Erythroblast (primary cell): ENCODE measurements around the gene DHDH.

ENCODE experiments used
- DNase-seq, 2 experiments: peaks; one replicate each; lab custom pipeline; 2025; lab: John Stamatoyannopoulos, UW
- GATA1 ChIP-seq: IDR thresholded peaks from 2 replicates; pipeline ENCODE4 v1.6.1; 2011; ENCODE audit warnings: low read depth, mild to moderate bottlenecking, control low read depth, low read length, moderate library complexity
- POLR2A ChIP-seq: IDR thresholded peaks from 2 replicates; pipeline ENCODE4 v1.6.1; 2011; ENCODE audit warnings: mild to moderate bottlenecking, low read length

Gene DHDH

DNA sequence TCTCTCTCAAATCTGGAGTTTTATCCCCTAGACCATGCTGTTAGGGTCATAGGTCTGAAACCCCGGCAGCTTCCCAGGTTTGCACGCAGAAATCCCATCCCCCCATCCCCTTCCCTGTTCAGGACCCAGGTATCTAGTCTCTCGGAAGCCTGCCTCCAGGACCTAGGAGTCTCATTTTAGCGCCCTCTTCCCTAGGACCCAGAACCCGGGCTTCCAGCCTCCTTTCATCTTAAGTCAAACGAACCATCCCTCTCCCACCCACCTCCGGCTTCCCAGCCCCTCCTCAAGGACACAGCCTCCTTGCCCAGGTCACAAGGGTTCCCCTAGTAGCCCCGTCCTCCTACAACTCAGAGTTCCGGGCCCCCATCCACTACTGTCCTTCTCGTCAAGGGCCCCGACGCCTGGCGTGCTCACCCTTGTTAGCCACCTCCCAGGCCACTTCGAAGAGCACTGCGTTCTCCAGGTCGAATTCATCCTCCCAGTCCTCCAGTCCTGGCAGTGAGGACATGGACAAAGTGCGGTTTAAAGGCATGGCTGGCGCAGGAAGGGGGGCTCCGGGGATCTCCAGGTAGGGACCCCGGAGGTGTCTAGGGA lies 59.2 kb downstream of the DHDH start:
- no peak for DNase-seq
- TF ChIP-seq POLR2A (no peak), GATA1 (no peak)

DNA sequence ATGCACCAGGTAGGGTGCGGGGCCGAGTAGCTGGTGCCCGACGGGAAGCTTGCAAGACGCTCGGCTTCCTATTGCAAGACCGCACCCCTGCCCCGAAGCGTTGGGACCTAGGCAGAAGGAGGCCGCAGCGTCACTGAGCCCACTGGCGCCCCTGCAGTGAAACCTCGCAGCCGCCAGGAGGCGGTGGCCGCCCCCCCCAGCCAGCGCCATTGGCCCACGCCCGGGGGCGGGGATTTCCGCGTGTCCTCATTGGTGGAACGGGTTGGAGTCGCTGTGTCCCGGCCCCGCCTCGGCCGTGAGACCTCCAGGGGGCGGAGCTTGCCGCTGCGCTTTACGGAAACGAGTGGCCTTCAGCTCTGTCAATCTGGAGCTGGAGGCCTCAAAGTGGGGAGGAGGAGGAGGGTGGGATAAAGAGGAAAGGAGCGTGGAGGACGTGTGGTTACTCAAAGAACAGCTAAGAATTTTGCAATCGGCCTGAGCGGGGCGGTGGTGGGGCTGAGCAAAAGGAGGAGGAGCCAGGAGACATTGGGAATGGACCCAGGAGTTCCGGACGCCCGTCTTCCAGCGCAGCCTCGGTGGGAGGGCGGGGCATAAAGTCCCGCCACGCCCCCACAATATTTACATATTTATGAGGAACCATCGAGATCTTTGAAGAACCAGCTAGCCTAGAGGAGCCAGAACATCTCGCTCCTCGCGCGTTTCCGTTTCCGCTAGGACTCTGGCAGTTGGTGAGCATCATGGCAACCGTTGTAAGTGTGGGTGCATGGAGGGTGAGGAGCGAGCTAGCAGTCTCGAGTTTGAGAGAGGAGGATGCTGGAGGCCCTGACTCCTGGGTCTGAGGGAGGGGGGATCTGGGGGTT lies 59.9 kb downstream of the DHDH start, which contains the start of the genes GYS1 and RUVBL2:
TSS of gene GYS1 (minus strand) at position 135 of the 860 bp plus-strand sequence. CDS start 197 bp downstream, outside the sequence.
TSS of gene RUVBL2 (plus strand) at position 713 of the 860 bp plus-strand sequence. CDS start at position 738, 25 bp downstream.
- peak; percentile 100 for DNase-seq
- TF ChIP-seq GATA1 (no peak), POLR2A (peak; percentile 95)

DNA sequence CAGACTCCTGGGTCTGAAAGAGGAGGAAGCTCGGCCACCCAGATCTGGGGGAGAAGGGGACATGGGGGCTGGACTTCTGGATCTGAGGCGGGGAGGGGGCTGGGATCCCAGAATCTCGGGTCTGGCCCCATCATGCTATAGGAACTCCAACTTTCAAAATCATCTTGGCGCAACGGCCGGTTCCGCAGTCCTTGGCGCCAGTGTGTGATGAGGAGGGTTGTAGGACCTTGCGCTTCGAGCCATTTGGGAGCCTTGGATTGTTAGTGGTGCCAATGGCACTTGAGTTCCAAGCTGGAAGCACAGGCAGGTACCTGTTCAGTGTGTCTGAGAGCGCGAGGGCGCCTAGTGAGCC lies 60.5 kb downstream of the DHDH start:
- TF ChIP-seq POLR2A (peak; percentile 66), GATA1 (no peak)

More for the DNA sequence above, 60.5 kb downstream of the DHDH start:
- DNase-seq: no peak
